ENCODE measurements around the gene KIF2A. TPM values are rescaled to one million over a fixed set of nuclear protein-coding genes. Genes with fewer than 3 reads are reported as not detected.

Gene KIF2A
- total RNA-seq, 2 donors from 2014 or later = 16.2 to 19.7 TPM

GRCh38 chr5:62418462-62419076 is 112.6 kb downstream of the KIF2A start:
- ATAC-seq = no peak
- no peak overlapping the region for H3K4me3 ChIP-seq
- no peak for DNase-seq
- peaks cover 14% of the 10 kb centered on the region for H3K4me1 ChIP-seq
- no peak overlapping the region for H3K27ac ChIP-seq
- no peaks in the 10 kb centered on the region for H3K9me3 ChIP-seq
- WGBS, 2 donors = 81 to 84% methylated on average over 4 of the region's 4 CpGs
- TF ChIP-seq, protein P1, sequence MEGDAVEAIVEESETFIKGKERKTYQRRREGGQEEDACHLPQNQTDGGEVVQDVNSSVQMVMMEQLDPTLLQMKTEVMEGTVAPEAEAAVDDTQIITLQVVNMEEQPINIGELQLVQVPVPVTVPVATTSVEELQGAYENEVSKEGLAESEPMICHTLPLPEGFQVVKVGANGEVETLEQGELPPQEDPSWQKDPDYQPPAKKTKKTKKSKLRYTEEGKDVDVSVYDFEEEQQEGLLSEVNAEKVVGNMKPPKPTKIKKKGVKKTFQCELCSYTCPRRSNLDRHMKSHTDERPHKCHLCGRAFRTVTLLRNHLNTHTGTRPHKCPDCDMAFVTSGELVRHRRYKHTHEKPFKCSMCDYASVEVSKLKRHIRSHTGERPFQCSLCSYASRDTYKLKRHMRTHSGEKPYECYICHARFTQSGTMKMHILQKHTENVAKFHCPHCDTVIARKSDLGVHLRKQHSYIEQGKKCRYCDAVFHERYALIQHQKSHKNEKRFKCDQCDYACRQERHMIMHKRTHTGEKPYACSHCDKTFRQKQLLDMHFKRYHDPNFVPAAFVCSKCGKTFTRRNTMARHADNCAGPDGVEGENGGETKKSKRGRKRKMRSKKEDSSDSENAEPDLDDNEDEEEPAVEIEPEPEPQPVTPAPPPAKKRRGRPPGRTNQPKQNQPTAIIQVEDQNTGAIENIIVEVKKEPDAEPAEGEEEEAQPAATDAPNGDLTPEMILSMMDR (IDR thresholded peaks at IDR 0.05) = no peak
- no peak for TF ChIP-seq POLR2A (IDR thresholded peaks at IDR 0.05)
- H3K27me3 ChIP-seq = no peaks in the 10 kb centered on the region
- intact Hi-C loops (cut with DNase I) = no loop called here
- peaks cover 0 to 2% of the 10 kb centered on the region in 2 donors for H3K36me3 ChIP-seq (replicated peaks in 1 of 2; ENCODE audit: insufficient read depth in 1 of 2, low read depth in 2 of 2)

DNA sequence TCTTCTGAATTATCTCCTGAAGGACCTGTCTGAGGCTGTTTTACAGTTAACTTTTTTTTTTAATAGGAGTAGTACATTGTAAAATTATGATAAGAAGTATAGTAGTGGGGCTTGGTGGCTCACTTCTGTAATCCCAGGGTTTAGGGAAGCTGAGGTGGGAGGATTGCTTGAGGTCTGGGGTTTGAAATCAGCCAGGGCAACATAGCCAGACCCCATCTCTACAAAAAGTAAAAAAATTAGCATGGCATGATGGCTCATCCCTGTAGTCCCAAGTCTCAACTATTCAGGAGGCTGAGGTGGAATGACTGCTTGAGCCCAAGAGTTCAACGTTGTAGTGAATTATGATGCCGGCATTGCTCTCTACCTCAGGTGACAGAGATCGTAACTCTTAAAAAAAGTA is 113.6 kb downstream of the KIF2A start:
- DNase-seq (no peak), ATAC-seq (no peak)
- Histone ChIP-seq H3K36me3 (replicated peaks in 1 of 2; ENCODE audit: insufficient read depth in 1 of 2, low read depth in 2 of 2) (peaks cover 0 to 2% of the 10 kb centered on the region in 2 donors), H3K4me1 (peaks cover 11% of the 10 kb centered on the region), H3K27ac (no peak overlapping the region), H3K27me3 (no peaks in the 10 kb centered on the region), H3K4me3 (no peak overlapping the region), H3K9me3 (no peaks in the 10 kb centered on the region)
- TF ChIP-seq, protein P1 (IDR thresholded peaks at IDR 0.05) = no peak
- no peak for TF ChIP-seq POLR2A (IDR thresholded peaks at IDR 0.05)
- WGBS, 2 donors = 94 to 96% methylated on average over 3 of the region's 3 CpGs
- intact Hi-C loops (cut with DNase I) = no loop called here

- DNase-seq = no peak
- ATAC-seq = no peak
- Histone ChIP-seq H3K4me1 (peaks cover 11% of the 10 kb centered on the region), H3K9me3 (no peaks in the 10 kb centered on the region), H3K27ac (no peak overlapping the region), H3K36me3 (replicated peaks in 1 of 2; ENCODE audit: insufficient read depth in 1 of 2, low read depth in 2 of 2) (peaks cover 0 to 2% of the 10 kb centered on the region in 2 donors), H3K27me3 (no peaks in the 10 kb centered on the region), H3K4me3 (no peak overlapping the region)
- TF ChIP-seq, protein P1 (IDR thresholded peaks at IDR 0.05) = no peak
- TF ChIP-seq POLR2A (IDR thresholded peaks at IDR 0.05) = no peak
- 47 to 57% methylated on average over 1 of the region's 1 CpG for WGBS, 2 donors
- intact Hi-C loops (cut with DNase I) = no loop called here
Measured at GRCh38 chr5:62421414-62421813, 115.4 kb downstream of the KIF2A start.

- H3K36me3 ChIP-seq (replicated peaks in 1 of 2; ENCODE audit: insufficient read depth in 1 of 2, low read depth in 2 of 2) = no peaks in the 10 kb centered on the region
- H3K4me1 ChIP-seq = peaks cover 11% of the 10 kb centered on the region
- H3K27me3 ChIP-seq = no peaks in the 10 kb centered on the region
- DNase-seq (no peak), ATAC-seq (no peak)
- intact Hi-C loops (cut with DNase I) = no loop called here
- TF ChIP-seq, protein P1 (IDR thresholded peaks at IDR 0.05) = no peak
- TF ChIP-seq POLR2A (IDR thresholded peaks at IDR 0.05) = no peak
- no peak overlapping the region for H3K27ac ChIP-seq
- 94 to 100% methylated on average over 1 of the region's 1 CpG for WGBS, 2 donors
- no peak overlapping the region for H3K4me3 ChIP-seq
- H3K9me3 ChIP-seq = no peaks in the 10 kb centered on the region
Measured at GRCh38 chr5:62424763-62425162, 118.8 kb downstream of the KIF2A start.

Measured in body of pancreas (tissue), 4 donors.